ENCODE results near the gene ZNF777.

Gene ZNF777

GRCh38 chr7:149476791-149477190 lies 15.9 kb upstream of the ZNF777 start:
- DNase-seq (ENCODE audit: low read depth): no peak

- no peak for DNase-seq (ENCODE audit: low read depth)
Measured at GRCh38 chr7:149475121-149476045, 14.5 kb upstream of the ZNF777 start.

- DNase-seq (ENCODE audit: low read depth): no peak
Measured at GRCh38 chr7:149474309-149475120, 13.7 kb upstream of the ZNF777 start.

GRCh38 chr7:149473251-149473650 lies 12.4 kb upstream of the ZNF777 start:
- no peak for DNase-seq (ENCODE audit: low read depth)

GRCh38 chr7:149471289-149471953 lies 10.6 kb upstream of the ZNF777 start:
- DNase-seq (ENCODE audit: low read depth): no peak

GRCh38 chr7:149469806-149470205 lies 8.9 kb upstream of the ZNF777 start:
- no peak for DNase-seq (ENCODE audit: low read depth)

GRCh38 chr7:149468208-149468607 lies 7.3 kb upstream of the ZNF777 start:
- DNase-seq (ENCODE audit: low read depth): no peak

GRCh38 chr7:149467321-149467859 lies 6.5 kb upstream of the ZNF777 start:
- no peak for DNase-seq (ENCODE audit: low read depth)

- DNase-seq (ENCODE audit: low read depth): no peak
Measured at GRCh38 chr7:149466364-149466763, 5.5 kb upstream of the ZNF777 start.

GRCh38 chr7:149463500-149464161 lies 2.8 kb upstream of the ZNF777 start:
- DNase-seq (ENCODE audit: low read depth): no peak

GRCh38 chr7:149462101-149462520 lies 1.2 kb upstream of the ZNF777 start:
- no peak for DNase-seq (ENCODE audit: low read depth)

- DNase-seq (ENCODE audit: low read depth): no peak
Measured at GRCh38 chr7:149459540-149460452, 1.1 kb downstream of the ZNF777 start.

GRCh38 chr7:149459201-149459539 lies 1.7 kb downstream of the ZNF777 start:
- no peak for DNase-seq (ENCODE audit: low read depth)

- DNase-seq (ENCODE audit: low read depth): no peak
Measured at GRCh38 chr7:149458235-149458634, 2.6 kb downstream of the ZNF777 start.

- no peak for DNase-seq (ENCODE audit: low read depth)
Measured at GRCh38 chr7:149457766-149458165, 3.1 kb downstream of the ZNF777 start.

- no peak for DNase-seq (ENCODE audit: low read depth)
Measured at GRCh38 chr7:149456506-149457421, 4.1 kb downstream of the ZNF777 start.

- no peak for DNase-seq (ENCODE audit: low read depth)
Measured at GRCh38 chr7:149455175-149455950, 5.5 kb downstream of the ZNF777 start.

GRCh38 chr7:149454750-149455149 lies 6.1 kb downstream of the ZNF777 start:
- DNase-seq (ENCODE audit: low read depth): no peak

- DNase-seq (ENCODE audit: low read depth): no peak
Measured at GRCh38 chr7:149454006-149454405, 6.9 kb downstream of the ZNF777 start.

All from activated T-helper 9 cell treated with anti-CD3 and anti-CD28 coated beads, Interleukin-2, amount 50 U/mL, for 16 hours (primary cell).